ENCODE measurements around the gene KRTAP10-11.

KRTAP10-11 gene

DNA sequence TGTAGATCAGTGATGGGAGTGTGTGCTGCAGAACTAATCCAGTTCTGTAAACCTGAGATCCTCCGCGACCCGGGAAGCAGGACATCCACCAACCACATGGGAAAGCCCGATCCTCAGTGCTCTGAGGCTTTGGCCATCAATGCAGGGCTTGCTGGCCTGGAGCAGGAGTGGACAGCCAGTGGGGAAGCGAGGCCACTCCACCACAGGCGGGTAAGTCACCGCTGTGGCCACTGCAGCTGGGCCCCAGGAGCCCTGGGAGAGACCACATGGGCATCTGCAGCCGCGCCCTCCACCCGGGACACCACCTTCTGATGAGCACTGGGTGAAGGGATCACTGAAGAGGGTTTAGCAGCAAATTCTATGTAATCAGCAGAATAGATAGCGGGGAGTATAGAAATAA is 34.9 kb downstream of the KRTAP10-11 start:
- Histone ChIP-seq H3K36me3 (replicated peaks; ENCODE audit: insufficient read depth, low read length) (no peaks in the 10 kb centered on the region), H4K20me1 (ENCODE audit: insufficient read depth, low read length) (no peaks in the 10 kb centered on the region), H3K9me2 (replicated peaks; ENCODE audit: insufficient read depth, low read length) (no peaks in the 10 kb centered on the region), H3K9me3 (replicated peaks; ENCODE audit: insufficient read depth, low read length) (no peaks in the 10 kb centered on the region), H3K4me3 (ENCODE audit: low read length) (no peak overlapping the region), H3K9ac (ENCODE audit: low read length) (no peak overlapping the region), H3K27ac (ENCODE audit: low read length) (no peak overlapping the region), H3K4me2 (ENCODE audit: low read depth, low read length) (no peak overlapping the region), H3K27me3 (replicated peaks; ENCODE audit: insufficient read depth, low read length) (peaks cover 100% of the 10 kb centered on the region), H3K79me2 (ENCODE audit: low read length) (no peaks in the 10 kb centered on the region), H3F3A (ENCODE audit: insufficient read depth, low read length) (no peaks in the 10 kb centered on the region), H2AFZ (ENCODE audit: low read length) (no peak overlapping the region), H3K4me1 (ENCODE audit: low read length) (no peaks in the 10 kb centered on the region)
- no peak for DNase-seq
- no peak for TF ChIP-seq EZH2 (optimal IDR thresholded peaks at IDR 0.05; ENCODE audit: low read depth, low read length)
- no peak for TF ChIP-seq EZH2phosphoT487 (IDR thresholded peaks at IDR 0.05; ENCODE audit: low read length)
- TF ChIP-seq, protein P1, sequence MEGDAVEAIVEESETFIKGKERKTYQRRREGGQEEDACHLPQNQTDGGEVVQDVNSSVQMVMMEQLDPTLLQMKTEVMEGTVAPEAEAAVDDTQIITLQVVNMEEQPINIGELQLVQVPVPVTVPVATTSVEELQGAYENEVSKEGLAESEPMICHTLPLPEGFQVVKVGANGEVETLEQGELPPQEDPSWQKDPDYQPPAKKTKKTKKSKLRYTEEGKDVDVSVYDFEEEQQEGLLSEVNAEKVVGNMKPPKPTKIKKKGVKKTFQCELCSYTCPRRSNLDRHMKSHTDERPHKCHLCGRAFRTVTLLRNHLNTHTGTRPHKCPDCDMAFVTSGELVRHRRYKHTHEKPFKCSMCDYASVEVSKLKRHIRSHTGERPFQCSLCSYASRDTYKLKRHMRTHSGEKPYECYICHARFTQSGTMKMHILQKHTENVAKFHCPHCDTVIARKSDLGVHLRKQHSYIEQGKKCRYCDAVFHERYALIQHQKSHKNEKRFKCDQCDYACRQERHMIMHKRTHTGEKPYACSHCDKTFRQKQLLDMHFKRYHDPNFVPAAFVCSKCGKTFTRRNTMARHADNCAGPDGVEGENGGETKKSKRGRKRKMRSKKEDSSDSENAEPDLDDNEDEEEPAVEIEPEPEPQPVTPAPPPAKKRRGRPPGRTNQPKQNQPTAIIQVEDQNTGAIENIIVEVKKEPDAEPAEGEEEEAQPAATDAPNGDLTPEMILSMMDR (IDR thresholded peaks at IDR 0.05; ENCODE audit: low read length) = no peak

DNA sequence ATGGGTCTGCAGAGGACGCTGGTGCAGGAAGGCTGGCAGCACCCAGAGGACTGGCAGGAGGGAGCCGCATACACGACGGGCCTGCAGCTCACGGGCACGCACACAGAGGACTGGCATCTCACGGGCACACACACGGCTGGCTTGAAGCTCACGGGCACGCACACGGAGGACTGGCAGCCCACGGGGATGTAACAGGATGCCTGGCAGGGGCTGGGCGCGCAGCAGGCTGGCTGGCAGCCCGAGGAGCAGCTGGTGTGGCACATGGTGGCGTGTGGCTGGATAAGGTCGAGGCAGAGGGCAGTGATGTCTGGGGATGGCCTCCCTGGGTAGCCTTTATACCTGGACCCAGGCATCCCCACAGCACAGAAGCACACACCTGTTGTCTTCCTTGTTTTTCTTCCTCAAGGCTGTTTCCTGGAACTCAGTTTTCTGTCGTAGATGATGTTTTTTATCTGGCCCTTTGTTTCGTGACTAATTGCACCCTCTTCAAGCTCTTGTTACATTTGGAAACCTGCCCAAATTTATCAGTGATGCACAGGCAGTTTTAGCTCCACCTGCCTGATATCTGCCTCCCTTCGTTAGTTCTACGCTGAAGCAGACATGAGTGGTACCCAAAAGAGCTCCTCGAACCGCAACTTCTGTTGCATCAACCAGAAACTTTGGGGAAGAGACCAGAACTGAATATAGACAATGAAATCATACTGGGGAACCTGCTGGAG is 35.8 kb downstream of the KRTAP10-11 start, which contains the start of gene KRTAP12-1:
Gene KRTAP12-1 (minus strand): TSS at position 303 of the 719 bp plus-strand sequence. CDS start 40 bp downstream, at position 263.
- H2AFZ ChIP-seq (ENCODE audit: low read length) = no peak within 1 kb of the TSS
- no peaks in the 10 kb centered on the region for H3K4me1 ChIP-seq (ENCODE audit: low read length)
- TF ChIP-seq, protein P1 (IDR thresholded peaks at IDR 0.05; ENCODE audit: low read length) = no peak
- no peak for TF ChIP-seq EZH2phosphoT487 (IDR thresholded peaks at IDR 0.05; ENCODE audit: low read length)
- no peak for TF ChIP-seq EZH2 (optimal IDR thresholded peaks at IDR 0.05; ENCODE audit: low read depth, low read length)
- H3K4me3 ChIP-seq (ENCODE audit: low read length) = no peak within 1 kb of the TSS
- DNase-seq = no peak
- H3K79me2 ChIP-seq (ENCODE audit: low read length) = no peaks in the 10 kb centered on the region
- H3F3A ChIP-seq (ENCODE audit: insufficient read depth, low read length) = no peaks in the 10 kb centered on the region
- H3K9me3 ChIP-seq (replicated peaks; ENCODE audit: insufficient read depth, low read length) = no peaks in the 10 kb centered on the region
- no peaks in the 10 kb centered on the region for H3K36me3 ChIP-seq (replicated peaks; ENCODE audit: insufficient read depth, low read length)
- peaks cover 99% of the 10 kb centered on the region for H3K27me3 ChIP-seq (replicated peaks; ENCODE audit: insufficient read depth, low read length)
- H3K9ac ChIP-seq (ENCODE audit: low read length) = no peak within 1 kb of the TSS
- no peaks in the 10 kb centered on the region for H3K9me2 ChIP-seq (replicated peaks; ENCODE audit: insufficient read depth, low read length)
- H3K27ac ChIP-seq (ENCODE audit: low read length) = no peak within 1 kb of the TSS
- no peaks in the 10 kb centered on the region for H4K20me1 ChIP-seq (ENCODE audit: insufficient read depth, low read length)
- no peak within 1 kb of the TSS for H3K4me2 ChIP-seq (ENCODE audit: low read depth, low read length)

DNA sequence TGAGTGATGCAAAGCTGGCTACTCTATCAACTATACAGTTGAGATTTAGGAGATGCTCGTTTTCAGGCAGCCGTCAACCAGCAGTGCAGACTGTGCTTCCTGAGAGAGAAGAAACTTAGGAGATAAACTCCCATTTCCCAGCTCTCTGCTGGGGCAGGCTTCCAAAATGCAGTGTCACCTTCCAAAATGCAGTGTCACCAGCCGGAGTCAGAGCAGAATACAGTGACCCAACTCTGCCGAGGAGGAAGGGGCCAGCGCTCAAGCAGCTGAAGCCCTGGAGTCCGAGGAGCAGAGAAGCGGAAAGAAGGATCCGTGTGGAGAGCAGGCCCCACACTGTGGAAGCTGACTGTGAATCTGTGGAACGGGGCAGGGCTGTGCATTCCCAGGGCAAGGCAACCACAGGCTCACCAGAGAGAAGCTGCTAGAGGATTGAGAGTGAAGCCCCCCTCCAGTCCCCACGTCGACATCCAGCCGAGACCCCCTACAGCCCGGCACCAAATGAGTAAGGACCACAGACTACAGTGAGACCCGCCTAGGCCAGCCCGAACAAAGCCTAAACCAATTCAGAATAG is 36.5 kb downstream of the KRTAP10-11 start:
- Histone ChIP-seq H3K27me3 (replicated peaks; ENCODE audit: insufficient read depth, low read length) (peaks cover 99% of the 10 kb centered on the region), H3K27ac (ENCODE audit: low read length) (no peak overlapping the region), H4K20me1 (ENCODE audit: insufficient read depth, low read length) (no peaks in the 10 kb centered on the region), H3F3A (ENCODE audit: insufficient read depth, low read length) (no peaks in the 10 kb centered on the region), H3K9me2 (replicated peaks; ENCODE audit: insufficient read depth, low read length) (no peaks in the 10 kb centered on the region), H3K9ac (ENCODE audit: low read length) (no peak overlapping the region), H3K4me1 (ENCODE audit: low read length) (no peaks in the 10 kb centered on the region), H3K9me3 (replicated peaks; ENCODE audit: insufficient read depth, low read length) (no peaks in the 10 kb centered on the region), H3K79me2 (ENCODE audit: low read length) (no peaks in the 10 kb centered on the region), H3K36me3 (replicated peaks; ENCODE audit: insufficient read depth, low read length) (no peaks in the 10 kb centered on the region), H2AFZ (ENCODE audit: low read length) (no peak overlapping the region), H3K4me3 (ENCODE audit: low read length) (no peak overlapping the region), H3K4me2 (ENCODE audit: low read depth, low read length) (no peak overlapping the region)
- TF ChIP-seq, protein P1 (IDR thresholded peaks at IDR 0.05; ENCODE audit: low read length) = no peak
- TF ChIP-seq EZH2phosphoT487 (IDR thresholded peaks at IDR 0.05; ENCODE audit: low read length) (no peak), EZH2 (optimal IDR thresholded peaks at IDR 0.05; ENCODE audit: low read depth, low read length) (no peak)
- no peak for DNase-seq

All from MM.1S (cell line).